ENCODE results near the gene DOK5. TPM values are rescaled to one million over a fixed set of nuclear protein-coding genes. Genes with fewer than 3 reads are reported as not detected.

Gene DOK5
- total and polyA plus RNA-seq, 10 of the 15 experiments (the other 5 are each of a cell fraction or from before 2014, with no cell fraction given), result 0.03 TPM; not detected in 9

GRCh38 chr20:54566031-54566688 lies 90.8 kb downstream of the DOK5 start:
- DNase-seq (ENCODE audit: low read depth, low spot score), result no peak
- ChIA-PET SMC1A (ENCODE audit: uncharacterized antibody, unreplicated experiment) (no interaction called here), POLR2A (no interaction called here), CTCF (no interaction called here), RAD21 (ENCODE audit: unreplicated experiment) (no interaction called here)
- intact Hi-C loops (cut with micrococcal nuclease; ENCODE audit: unreplicated experiment) (no loop called here), in situ Hi-C loops (cut with MboI) (no loop called here)
- H4K20me1 ChIP-seq (ENCODE audit: control insufficient read depth, insufficient read depth), result no peaks in the 10 kb centered on the region
- TF ChIP-seq CBX5 (IDR thresholded peaks at IDR 0.05; ENCODE audit: low read depth) (no peak), SREBF1 (IDR thresholded peaks at IDR 0.05; ENCODE audit: low read length) (no peak)
- H3K79me2 ChIP-seq (ENCODE audit: control insufficient read depth, insufficient read depth, low read length), result no peaks in the 10 kb centered on the region
- no peaks in the 10 kb centered on the region for H3K27me3 ChIP-seq (replicated peaks in 1 of 2; ENCODE audit: control insufficient read depth in 2 of 2, insufficient read depth in 2 of 2, low read length in 1 of 2)
- H3K27ac ChIP-seq (ENCODE audit: control insufficient read depth, insufficient read depth), result no peak overlapping the region
- no peak overlapping the region for H3K9ac ChIP-seq (ENCODE audit: control insufficient read depth, insufficient read depth, low read length)
- no peak overlapping the region for H2AFZ ChIP-seq (ENCODE audit: control insufficient read depth, low read depth, low read length)
- H3K4me2 ChIP-seq (ENCODE audit: control insufficient read depth, insufficient read depth), result no peak overlapping the region
- no peak for FAIRE-seq
- WGBS (ENCODE audit: insufficient coverage, insufficient replicate concordance, low lambda C conversion rate, missing lambda C conversion rate), result 1% methylated on average over 5 of the region's 5 CpGs
- H3K4me3 ChIP-seq, result no peak overlapping the region
- no peaks in the 10 kb centered on the region for H3K36me3 ChIP-seq (ENCODE audit: control insufficient read depth in 2 of 2, insufficient read depth in 2 of 2, low read length in 1 of 2)
- no peak for ATAC-seq
- BruUV-seq (replicated peaks), result no TSS peak
- no peaks in the 10 kb centered on the region for H3K9me3 ChIP-seq (replicated peaks; ENCODE audit: control insufficient read depth, insufficient read depth, low read length)
- no peaks in the 10 kb centered on the region for H3K4me1 ChIP-seq (ENCODE audit: control insufficient read depth, insufficient read depth, low read length)

GRCh38 chr20:54570561-54570960 lies 95.2 kb downstream of the DOK5 start:
- Histone ChIP-seq H3K79me2 (ENCODE audit: control insufficient read depth, insufficient read depth, low read length) (no peaks in the 10 kb centered on the region), H3K4me1 (ENCODE audit: control insufficient read depth, insufficient read depth, low read length) (no peaks in the 10 kb centered on the region), H3K27me3 (replicated peaks in 1 of 2; ENCODE audit: control insufficient read depth in 2 of 2, insufficient read depth in 2 of 2, low read length in 1 of 2) (no peaks in the 10 kb centered on the region; a peak in 1 of 4 replicates), H3K27ac (ENCODE audit: control insufficient read depth, insufficient read depth) (no peak overlapping the region), H3K9ac (ENCODE audit: control insufficient read depth, insufficient read depth, low read length) (no peak overlapping the region), H3K4me3 (no peak overlapping the region), H3K36me3 (ENCODE audit: control insufficient read depth in 2 of 2, insufficient read depth in 2 of 2, low read length in 1 of 2) (no peaks in the 10 kb centered on the region), H3K4me2 (ENCODE audit: control insufficient read depth, insufficient read depth) (no peak overlapping the region), H4K20me1 (ENCODE audit: control insufficient read depth, insufficient read depth) (no peaks in the 10 kb centered on the region), H2AFZ (ENCODE audit: control insufficient read depth, low read depth, low read length) (no peak overlapping the region), H3K9me3 (replicated peaks; ENCODE audit: control insufficient read depth, insufficient read depth, low read length) (no peaks in the 10 kb centered on the region)
- POLR2A ChIA-PET, result no interaction called here
- 23% methylated on average over 2 of the region's 2 CpGs for WGBS (ENCODE audit: insufficient coverage, insufficient replicate concordance, low lambda C conversion rate, missing lambda C conversion rate)
- no peak for DNase-seq (ENCODE audit: low read depth, low spot score)
- SMC1A ChIA-PET (ENCODE audit: uncharacterized antibody, unreplicated experiment), result no interaction called here
- intact Hi-C loops (cut with micrococcal nuclease; ENCODE audit: unreplicated experiment), result no loop called here
- BruUV-seq (replicated peaks), result no TSS peak
- no peak for ATAC-seq
- RAD21 ChIA-PET (ENCODE audit: unreplicated experiment), result no interaction called here
- no peak for FAIRE-seq
- in situ Hi-C loops (cut with MboI), result no loop called here
- CTCF ChIA-PET, result no interaction called here
- TF ChIP-seq CREB1 (IDR thresholded peaks at IDR 0.05; ENCODE audit: low read depth) (no peak), NRF1 (conservative IDR thresholded peaks at IDR 0.05; ENCODE audit: low read depth, low read length) (no peak), CBX5 (IDR thresholded peaks at IDR 0.05; ENCODE audit: low read depth) (no peak), ATF7 (IDR thresholded peaks at IDR 0.05; ENCODE audit: low read depth) (no peak), CHD1 (IDR thresholded peaks at IDR 0.05; ENCODE audit: low read depth, low read length) (no peak), SREBF1 (IDR thresholded peaks at IDR 0.05; ENCODE audit: low read length) (no peak), CHD2 (IDR thresholded peaks at IDR 0.05; ENCODE audit: borderline replicate concordance, low read depth, low read length) (no peak), ZBTB4 (CRISPR knock-in tag; IDR thresholded peaks at IDR 0.05) (no peak), MAX (IDR thresholded peaks at IDR 0.05; ENCODE audit: low read depth, low read length) (no peak), E2F8 (IDR thresholded peaks at IDR 0.05; ENCODE audit: low read depth, partially characterized antibody) (no peak)
